ENCODE results near the gene NPLOC4. TPM values are rescaled to one million over a fixed set of nuclear protein-coding genes. Genes with fewer than 3 reads are reported as not detected.
A peak's percentile ranks its signal among the peaks of the same experiment; 100 is the strongest.

Gene NPLOC4
- total and polyA plus RNA-seq, 2 of the 13 experiments (the other 11 are each of a cell fraction or from before 2014, with no cell fraction given), result 57.0 to 97.0 TPM

GRCh38 chr17:81541123-81541522 lies 95.8 kb downstream of the NPLOC4 start:
- Histone ChIP-seq H3K9me3 (ENCODE audit: low read length) (no peaks in the 10 kb centered on the region), H3K36me3 (replicated peaks in 1 of 2; ENCODE audit: control insufficient read depth in 1 of 2, insufficient read depth in 2 of 2, low read length in 2 of 2) (peaks cover 24 to 41% of the 10 kb centered on the region in 2 experiments), H3K27me3 (ENCODE audit: control insufficient read depth in 1 of 2, insufficient read depth in 2 of 2, low read length in 2 of 2) (no peaks in the 10 kb centered on the region), H3K9ac (ENCODE audit: insufficient read depth, low read depth, low read length) (no peak overlapping the region), H3K27ac (ENCODE audit: extremely low read length, insufficient read depth, low read length) (no peak overlapping the region), H3K4me3 (replicated peaks in 1 of 3; ENCODE audit: insufficient read depth in 1 of 3, low read depth in 2 of 3, low read length in 3 of 3) (no peak overlapping the region), H3K4me1 (ENCODE audit: insufficient read depth, low read length) (no peaks in the 10 kb centered on the region), H3K4me2 (ENCODE audit: low read depth, low read length) (no peak overlapping the region), H4K20me1 (ENCODE audit: insufficient read depth, low read length) (no peaks in the 10 kb centered on the region), H3K79me2 (ENCODE audit: insufficient read depth, low read length) (no peaks in the 10 kb centered on the region), H2AFZ (ENCODE audit: low read length) (no peak overlapping the region)
- intact Hi-C loops (cut with micrococcal nuclease; ENCODE audit: unreplicated experiment), result no loop called here
- WGBS (ENCODE audit: low lambda C conversion rate), result 92% methylated on average over 12 of the region's 17 CpGs
- in situ Hi-C loops (cut with HindIII; ENCODE audit: extremely low pct_ligation_motif_present, low pct_unique_long_range_greater_than_20kb), result no loop called here
- peak; percentile 27 for TF ChIP-seq AGO2 (optimal IDR thresholded peaks at IDR 0.05; ENCODE audit: low read depth, low read length)
- peak; percentile 44; the same call in 1 of the 2 replicates for TF ChIP-seq RBFOX2 (IDR thresholded peaks at IDR 0.05; ENCODE audit: low read depth, low read length)
- TF ChIP-seq MTA3 (CRISPR knock-in tag; IDR thresholded peaks at IDR 0.05), result no peak
- ChIA-PET CTCF (ENCODE audit: low intra/inter-chr PET ratio, low total read pairs) (no interaction called here), POLR2A (no interaction called here)
- DNase-seq (ENCODE audit: low spot score) (no peak), FAIRE-seq (no peak), ATAC-seq (no peak)
- no TSS peak for BruUV-seq (replicated peaks)

- Histone ChIP-seq H3K4me2 (ENCODE audit: low read depth, low read length) (no peak overlapping the region), H3K4me1 (ENCODE audit: insufficient read depth, low read length) (no peaks in the 10 kb centered on the region), H4K20me1 (ENCODE audit: insufficient read depth, low read length) (no peaks in the 10 kb centered on the region), H2AFZ (ENCODE audit: low read length) (no peak overlapping the region), H3K36me3 (replicated peaks in 1 of 2; ENCODE audit: control insufficient read depth in 1 of 2, insufficient read depth in 2 of 2, low read length in 2 of 2) (peaks cover 21 to 37% of the 10 kb centered on the region in 2 experiments), H3K79me2 (ENCODE audit: insufficient read depth, low read length) (no peaks in the 10 kb centered on the region), H3K9me3 (ENCODE audit: low read length) (no peaks in the 10 kb centered on the region), H3K27me3 (ENCODE audit: control insufficient read depth in 1 of 2, insufficient read depth in 2 of 2, low read length in 2 of 2) (no peaks in the 10 kb centered on the region), H3K4me3 (replicated peaks in 1 of 3; ENCODE audit: insufficient read depth in 1 of 3, low read depth in 2 of 3, low read length in 3 of 3) (no peak overlapping the region), H3K9ac (ENCODE audit: insufficient read depth, low read depth, low read length) (no peak overlapping the region), H3K27ac (ENCODE audit: extremely low read length, insufficient read depth, low read length) (no peak overlapping the region)
- DNase-seq (ENCODE audit: low spot score) (no peak), ATAC-seq (no peak), FAIRE-seq (no peak)
- BruUV-seq (replicated peaks), result no TSS peak
- in situ Hi-C loops (cut with HindIII; ENCODE audit: extremely low pct_ligation_motif_present, low pct_unique_long_range_greater_than_20kb) (no loop called here), intact Hi-C loops (cut with micrococcal nuclease; ENCODE audit: unreplicated experiment) (no loop called here)
- WGBS (ENCODE audit: low lambda C conversion rate), result 96% methylated on average over 6 of the region's 14 CpGs
- CTCF ChIA-PET (ENCODE audit: low intra/inter-chr PET ratio, low total read pairs), result no interaction called here
- TF ChIP-seq, protein P1, sequence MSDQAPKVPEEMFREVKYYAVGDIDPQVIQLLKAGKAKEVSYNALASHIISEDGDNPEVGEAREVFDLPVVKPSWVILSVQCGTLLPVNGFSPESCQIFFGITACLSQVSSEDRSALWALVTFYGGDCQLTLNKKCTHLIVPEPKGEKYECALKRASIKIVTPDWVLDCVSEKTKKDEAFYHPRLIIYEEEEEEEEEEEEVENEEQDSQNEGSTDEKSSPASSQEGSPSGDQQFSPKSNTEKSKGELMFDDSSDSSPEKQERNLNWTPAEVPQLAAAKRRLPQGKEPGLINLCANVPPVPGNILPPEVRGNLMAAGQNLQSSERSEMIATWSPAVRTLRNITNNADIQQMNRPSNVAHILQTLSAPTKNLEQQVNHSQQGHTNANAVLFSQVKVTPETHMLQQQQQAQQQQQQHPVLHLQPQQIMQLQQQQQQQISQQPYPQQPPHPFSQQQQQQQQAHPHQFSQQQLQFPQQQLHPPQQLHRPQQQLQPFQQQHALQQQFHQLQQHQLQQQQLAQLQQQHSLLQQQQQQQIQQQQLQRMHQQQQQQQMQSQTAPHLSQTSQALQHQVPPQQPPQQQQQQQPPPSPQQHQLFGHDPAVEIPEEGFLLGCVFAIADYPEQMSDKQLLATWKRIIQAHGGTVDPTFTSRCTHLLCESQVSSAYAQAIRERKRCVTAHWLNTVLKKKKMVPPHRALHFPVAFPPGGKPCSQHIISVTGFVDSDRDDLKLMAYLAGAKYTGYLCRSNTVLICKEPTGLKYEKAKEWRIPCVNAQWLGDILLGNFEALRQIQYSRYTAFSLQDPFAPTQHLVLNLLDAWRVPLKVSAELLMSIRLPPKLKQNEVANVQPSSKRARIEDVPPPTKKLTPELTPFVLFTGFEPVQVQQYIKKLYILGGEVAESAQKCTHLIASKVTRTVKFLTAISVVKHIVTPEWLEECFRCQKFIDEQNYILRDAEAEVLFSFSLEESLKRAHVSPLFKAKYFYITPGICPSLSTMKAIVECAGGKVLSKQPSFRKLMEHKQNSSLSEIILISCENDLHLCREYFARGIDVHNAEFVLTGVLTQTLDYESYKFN (CRISPR knock-in tag; conservative IDR thresholded peaks at IDR 0.05), result no peak
- TF ChIP-seq, protein P2, sequence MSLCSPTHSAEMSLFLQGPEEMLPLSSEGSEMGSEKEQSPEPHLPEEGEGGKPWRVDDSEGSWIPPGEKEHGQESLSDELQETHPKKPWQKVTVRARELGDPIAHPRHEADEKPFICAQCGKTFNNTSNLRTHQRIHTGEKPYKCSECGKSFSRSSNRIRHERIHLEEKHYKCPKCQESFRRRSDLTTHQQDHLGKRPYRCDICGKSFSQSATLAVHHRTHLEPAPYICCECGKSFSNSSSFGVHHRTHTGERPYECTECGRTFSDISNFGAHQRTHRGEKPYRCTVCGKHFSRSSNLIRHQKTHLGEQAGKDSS (CRISPR knock-in tag; IDR thresholded peaks at IDR 0.05; ENCODE audit: borderline replicate concordance, low read depth), result no peak
- TF ChIP-seq ZNF10 (CRISPR knock-in tag; IDR thresholded peaks at IDR 0.05; ENCODE audit: borderline replicate concordance, low read depth) (no peak), ZNF670 (CRISPR knock-in tag; IDR thresholded peaks at IDR 0.05; ENCODE audit: borderline replicate concordance) (no peak), HDAC2 (CRISPR knock-in tag; IDR thresholded peaks at IDR 0.05) (no peak), HIC2 (CRISPR knock-in tag; IDR thresholded peaks at IDR 0.05; ENCODE audit: low read depth) (no peak), TOPORS (CRISPR knock-in tag; IDR thresholded peaks at IDR 0.05) (no peak)
- TF ChIP-seq, protein P3, sequence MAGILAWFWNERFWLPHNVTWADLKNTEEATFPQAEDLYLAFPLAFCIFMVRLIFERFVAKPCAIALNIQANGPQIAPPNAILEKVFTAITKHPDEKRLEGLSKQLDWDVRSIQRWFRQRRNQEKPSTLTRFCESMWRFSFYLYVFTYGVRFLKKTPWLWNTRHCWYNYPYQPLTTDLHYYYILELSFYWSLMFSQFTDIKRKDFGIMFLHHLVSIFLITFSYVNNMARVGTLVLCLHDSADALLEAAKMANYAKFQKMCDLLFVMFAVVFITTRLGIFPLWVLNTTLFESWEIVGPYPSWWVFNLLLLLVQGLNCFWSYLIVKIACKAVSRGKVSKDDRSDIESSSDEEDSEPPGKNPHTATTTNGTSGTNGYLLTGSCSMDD (CRISPR knock-in tag; IDR thresholded peaks at IDR 0.05), result no peak
- POLR2A ChIA-PET, result no interaction called here
Measured at GRCh38 chr17:81540676-81541027, 96.3 kb downstream of the NPLOC4 start.

Data from HepG2 (cell line).